HG02840 (cell line): ENCODE results near the gene GIMAP2.
"Not testable (repeated sequence)": the region's sequence is repeated elsewhere in the genome, so short reads cannot be mapped to it uniquely, and the experiment has no call there.

Source experiments
- ATAC-seq: cut with Tn5 transposase; IDR thresholded peaks from one replicate; pipeline ENCODE4 v1.9.1; 2021; ENCODE audit warnings: mild to moderate bottlenecking, moderate library complexity, moderate number of reproducible peaks; ENCODE audit not compliant: unreplicated experiment, low FRiP score

Gene GIMAP2

DNA sequence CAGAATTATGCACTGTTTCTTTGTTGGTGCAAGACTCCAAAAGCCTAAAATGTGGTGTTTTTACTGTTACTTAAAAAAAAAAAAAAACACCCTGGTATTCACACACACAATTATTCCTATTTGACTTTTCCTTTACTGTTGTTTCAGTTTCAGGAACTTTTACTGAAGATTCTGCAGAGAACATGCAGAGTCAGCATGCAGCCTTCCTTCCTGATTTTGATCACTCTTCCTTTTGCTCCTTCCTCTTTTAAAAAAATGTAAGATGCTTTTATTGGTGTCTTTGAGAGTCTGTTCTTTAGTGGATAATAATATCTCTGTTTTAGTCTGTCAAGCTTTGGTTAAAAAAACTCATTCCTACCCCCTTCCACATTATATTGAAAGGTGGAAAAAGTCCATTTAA, 9.2 kb upstream of the GIMAP2 start:
- ATAC-seq, result not testable (repeated sequence)

DNA sequence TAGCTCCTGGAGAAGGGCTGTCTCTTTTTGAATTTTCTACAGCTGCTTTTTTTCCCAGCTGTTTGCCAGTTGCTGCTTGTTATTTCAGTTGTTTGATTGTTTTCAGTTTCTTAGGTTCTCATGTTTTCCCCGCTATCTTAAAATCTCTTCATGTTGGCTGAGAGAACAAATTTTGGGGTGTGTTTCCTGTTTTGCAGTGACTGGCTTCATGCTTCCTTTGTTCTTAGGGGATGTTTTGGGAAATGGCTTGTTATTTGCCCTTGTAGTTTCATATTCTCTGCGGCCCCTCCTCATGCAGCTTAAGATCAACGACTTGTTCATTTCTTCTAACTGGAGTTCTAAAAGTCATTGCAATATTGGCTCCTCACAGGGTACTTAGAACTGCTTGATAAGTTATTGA, 8.7 kb upstream of the GIMAP2 start:
- ATAC-seq, result not testable (repeated sequence)

DNA sequence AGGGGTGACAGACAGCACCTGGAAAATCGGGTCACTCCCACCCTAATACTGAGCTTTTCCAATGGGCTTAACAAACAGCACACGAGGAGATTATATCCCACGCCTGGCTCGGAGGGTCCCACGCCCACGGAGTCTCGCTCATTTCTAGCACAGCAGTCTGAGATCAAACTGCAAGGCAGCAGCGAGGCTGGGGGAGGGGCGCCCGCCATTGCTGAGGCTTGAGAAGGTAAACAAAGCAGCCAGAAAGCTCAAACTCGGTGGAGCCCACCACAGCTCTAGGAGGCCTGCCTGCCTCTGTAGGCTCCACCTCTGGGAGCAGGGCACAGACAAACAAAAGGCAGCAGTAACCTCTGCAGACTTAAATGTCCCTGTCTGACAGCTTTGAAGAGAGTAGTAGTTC, 6.9 kb upstream of the GIMAP2 start:
- ATAC-seq, result not testable (repeated sequence)

DNA sequence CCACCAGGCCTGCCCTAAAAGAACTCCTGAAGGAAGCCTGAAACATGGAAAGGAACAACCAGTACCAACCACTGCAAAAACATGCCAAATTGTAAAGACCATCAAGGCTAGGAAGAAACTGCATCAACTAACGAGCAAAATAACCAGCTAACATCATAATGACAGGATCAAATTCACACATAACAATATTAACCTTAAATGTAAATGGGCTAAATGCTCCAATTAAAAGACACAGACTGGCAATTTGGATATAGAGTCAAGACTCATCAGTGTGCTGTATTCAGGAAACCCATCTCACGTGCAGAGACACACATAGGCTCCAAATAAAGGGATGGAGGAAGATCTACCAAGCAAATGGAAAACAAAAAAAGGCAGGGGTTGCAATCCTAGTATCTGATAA, 5.1 kb upstream of the GIMAP2 start:
- not testable (repeated sequence) for ATAC-seq

DNA sequence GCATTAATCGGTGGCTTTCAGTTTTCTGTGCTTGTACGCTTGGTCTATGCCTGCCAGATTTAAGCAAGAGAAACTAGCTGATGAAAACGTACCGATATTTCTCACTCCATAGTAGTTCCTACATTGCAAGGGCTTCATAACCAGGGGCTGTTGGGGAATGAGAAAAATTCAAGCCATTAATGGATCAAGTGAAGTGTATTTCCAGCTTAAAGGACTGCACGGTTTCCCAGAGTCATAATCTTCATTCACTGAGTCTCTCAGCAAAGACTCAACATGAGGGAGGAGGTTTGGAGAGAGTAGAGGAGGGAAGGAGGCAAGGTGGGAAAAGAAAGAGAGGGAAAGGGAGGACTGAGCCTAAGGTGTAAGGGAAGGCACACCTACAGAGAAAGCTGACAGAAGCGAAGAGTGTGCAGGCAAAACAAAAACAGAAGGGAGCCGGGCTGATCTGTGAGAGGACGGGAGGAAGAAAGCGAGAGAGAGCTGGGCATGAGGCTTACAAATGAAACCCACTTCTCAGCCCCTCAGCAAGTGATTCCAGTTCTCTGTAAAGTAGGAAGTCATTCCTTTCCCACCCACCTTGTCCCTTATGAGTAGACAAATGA, 625 bp downstream of the GIMAP2 start:
- peak; percentile 33 for ATAC-seq

DNA sequence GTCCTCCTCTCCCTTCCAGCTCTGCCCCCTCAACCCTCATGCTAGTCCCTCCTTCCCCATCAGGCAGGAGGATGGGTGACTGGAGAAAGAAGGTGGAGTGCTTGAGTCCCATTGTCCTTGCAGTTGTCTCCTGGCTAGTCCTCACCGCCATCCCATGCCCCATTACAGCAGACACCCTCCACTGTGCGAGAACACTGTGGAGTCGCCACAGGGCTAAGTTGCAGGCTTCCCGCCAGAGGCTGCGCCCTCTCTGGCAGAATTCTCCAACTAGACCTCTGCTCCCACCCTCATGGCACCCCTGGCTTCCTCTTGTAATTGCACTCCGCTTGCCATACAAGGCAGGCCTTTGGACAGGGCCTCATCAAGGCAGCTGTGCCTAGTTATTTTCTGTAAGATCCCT, 3.1 kb downstream of the GIMAP2 start:
- ATAC-seq, result no peak

DNA sequence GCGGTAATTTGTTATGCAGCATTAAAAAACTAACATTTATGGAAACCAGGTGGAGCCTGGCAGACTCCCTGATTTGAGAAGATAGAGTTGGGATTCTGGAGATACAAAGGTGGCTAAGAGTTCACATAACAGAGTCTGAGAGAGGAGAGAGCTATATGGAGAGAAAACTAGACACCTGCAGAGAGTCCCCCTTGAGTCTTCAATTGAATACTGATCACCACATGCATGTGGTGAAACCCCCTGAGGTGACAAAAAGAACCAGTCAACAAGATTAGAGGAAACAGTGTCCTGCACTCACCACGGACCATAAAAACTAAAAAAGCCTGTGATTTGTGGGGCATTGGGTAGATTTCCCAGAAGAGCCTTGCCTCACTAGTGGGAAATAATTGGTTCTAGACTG, 10.1 kb downstream of the GIMAP2 start:
- ATAC-seq, result no peak

DNA sequence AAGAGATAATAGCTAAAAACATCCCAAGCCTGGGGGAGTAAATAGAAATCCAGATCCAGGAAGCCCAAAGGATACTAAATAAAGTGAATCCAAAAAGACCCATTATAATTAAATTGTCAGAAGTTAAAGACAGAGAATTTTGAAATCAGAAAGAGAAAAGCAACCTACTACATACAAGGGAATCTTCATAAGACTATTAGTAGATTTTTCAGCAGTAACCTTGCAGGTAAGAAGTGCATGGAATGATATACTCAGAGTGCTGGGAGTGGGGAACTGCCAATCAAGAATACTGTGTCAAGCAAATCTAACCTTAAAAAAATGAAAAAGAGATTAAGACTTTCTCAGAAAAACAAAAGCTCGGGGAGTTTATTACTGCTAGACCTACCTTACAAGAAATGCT, 17.7 kb downstream of the GIMAP2 start:
- ATAC-seq, result no peak

DNA sequence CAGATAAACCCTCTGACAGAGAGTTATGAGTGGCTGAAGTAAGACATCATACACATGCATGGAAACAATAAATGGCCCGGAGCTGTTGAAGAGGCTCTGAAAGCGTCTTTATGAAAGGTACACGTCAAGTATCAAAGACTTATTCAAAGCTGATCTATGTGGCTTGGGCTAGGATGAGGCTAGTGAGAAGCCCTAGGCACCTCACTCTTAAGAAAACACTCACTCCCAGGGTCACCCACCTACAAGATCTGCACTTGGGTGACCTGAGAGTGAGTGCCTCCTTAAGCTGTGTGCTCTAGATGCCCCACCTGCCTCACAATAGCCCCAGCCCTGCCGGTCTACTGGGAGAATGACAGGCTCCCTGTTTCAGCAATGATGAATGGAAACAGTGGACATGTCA, 29.8 kb downstream of the GIMAP2 start:
- ATAC-seq, result no peak

DNA sequence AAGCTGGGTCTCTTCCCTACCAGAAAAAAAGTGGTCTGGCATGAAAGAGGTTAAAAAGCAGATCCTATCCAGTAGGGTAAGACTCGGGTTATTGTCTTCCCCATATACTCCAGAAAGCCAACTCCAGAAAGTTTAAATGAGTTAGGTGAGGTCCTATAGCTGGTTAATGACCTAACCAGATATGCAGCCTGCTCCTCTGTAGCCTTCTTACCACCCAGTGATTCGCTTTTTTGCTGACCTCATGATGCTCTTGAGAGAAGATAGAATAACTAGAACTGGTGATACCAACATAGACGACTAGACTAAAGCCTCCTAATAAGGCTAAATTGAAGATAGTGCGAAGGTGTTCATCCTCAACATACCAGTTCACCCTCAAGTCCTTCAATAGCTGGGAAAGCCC, 30.2 kb downstream of the GIMAP2 start:
- no peak for ATAC-seq

DNA sequence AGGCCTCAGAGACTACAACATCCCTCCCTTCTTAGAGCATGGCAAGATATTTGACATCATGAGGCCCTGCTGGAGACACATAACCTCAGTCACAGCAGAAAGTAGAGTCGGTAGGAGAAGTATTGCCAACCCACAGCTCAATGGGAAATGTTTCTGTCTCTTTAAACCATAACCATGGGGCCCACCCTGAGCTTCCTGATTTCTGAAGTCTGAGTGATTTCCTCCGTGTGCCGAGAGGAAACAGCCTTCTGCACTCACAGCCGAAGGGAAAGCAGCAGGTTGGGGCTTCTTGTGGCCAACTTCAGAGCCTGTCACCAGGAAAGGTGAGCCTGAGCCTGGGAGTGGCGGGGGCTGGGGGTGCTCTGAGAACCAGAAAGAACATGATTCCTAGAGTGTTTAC, 30.9 kb downstream of the GIMAP2 start, which contains the start of gene GIMAP1:
TSS of gene GIMAP1 (plus strand) at position 246 of the 400 bp plus-strand sequence. CDS start 2,435 bp downstream, outside the sequence.
- no peak for ATAC-seq

DNA sequence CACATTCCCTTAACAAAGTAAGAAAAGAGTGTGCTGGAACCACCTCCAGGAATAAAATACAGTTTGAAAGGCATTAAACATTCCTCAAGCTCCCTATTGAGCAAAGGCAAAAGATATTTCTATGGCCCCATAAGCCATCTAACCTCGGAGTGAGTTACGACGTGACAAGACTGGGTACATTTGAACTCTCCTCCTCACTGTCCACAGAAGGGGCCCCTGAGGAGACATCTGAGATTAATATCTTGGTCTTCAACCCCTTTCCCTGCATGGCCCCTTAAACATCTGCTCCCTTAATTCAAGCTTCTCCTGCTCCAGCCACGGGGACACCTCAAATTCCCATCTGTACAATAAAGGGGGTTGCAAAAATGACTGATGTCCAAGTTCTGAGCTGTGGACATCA, 31.4 kb downstream of the GIMAP2 start:
- no peak for ATAC-seq

DNA sequence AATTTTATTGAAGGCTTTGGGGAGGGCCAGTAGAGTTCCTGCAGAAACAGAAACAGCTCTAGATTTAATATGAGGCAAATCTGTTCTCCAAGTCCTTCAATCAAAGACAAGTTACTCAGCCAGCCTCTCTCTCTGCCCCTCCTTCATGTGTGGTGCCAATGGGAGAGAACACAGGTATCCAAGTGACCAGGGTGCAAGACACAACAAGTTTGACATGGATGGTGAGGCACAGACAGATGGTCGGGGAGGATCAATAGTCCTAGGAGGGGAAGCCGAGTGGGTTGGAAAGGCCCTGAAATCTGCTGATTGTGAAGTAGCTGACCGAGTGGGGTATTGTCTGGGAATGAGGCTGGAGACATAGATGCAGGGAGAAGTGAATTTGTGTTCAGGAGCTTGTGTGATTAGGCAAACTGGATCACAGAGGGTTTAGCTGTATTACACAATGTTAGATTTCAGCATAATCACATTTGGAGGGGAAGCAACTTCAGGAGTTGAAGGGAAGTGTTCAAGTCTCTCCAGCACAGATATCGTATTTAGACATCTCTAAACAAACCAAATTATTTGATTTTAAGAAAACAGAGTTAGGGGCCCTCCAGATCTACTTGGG, 32.4 kb downstream of the GIMAP2 start:
- ATAC-seq, result no peak

DNA sequence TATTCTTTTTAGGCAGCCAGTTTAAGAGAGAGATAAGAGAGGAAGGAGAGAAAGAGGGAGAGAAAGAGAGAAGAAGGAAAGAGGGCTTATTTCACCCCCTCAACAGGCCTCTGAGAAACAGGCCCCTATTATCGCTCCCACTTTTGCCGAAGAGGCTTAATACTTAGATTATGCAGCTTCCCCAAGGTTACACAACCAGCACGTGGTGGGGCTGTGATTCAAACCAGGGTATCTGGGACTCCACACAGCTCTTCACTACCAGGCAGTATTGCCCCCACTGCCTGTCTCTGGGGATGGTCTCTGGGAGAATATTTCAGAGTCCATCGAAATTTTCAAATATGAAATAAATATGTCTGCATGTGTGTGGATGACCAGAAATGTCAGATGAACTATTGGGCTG, 33.9 kb downstream of the GIMAP2 start:
- no peak for ATAC-seq

DNA sequence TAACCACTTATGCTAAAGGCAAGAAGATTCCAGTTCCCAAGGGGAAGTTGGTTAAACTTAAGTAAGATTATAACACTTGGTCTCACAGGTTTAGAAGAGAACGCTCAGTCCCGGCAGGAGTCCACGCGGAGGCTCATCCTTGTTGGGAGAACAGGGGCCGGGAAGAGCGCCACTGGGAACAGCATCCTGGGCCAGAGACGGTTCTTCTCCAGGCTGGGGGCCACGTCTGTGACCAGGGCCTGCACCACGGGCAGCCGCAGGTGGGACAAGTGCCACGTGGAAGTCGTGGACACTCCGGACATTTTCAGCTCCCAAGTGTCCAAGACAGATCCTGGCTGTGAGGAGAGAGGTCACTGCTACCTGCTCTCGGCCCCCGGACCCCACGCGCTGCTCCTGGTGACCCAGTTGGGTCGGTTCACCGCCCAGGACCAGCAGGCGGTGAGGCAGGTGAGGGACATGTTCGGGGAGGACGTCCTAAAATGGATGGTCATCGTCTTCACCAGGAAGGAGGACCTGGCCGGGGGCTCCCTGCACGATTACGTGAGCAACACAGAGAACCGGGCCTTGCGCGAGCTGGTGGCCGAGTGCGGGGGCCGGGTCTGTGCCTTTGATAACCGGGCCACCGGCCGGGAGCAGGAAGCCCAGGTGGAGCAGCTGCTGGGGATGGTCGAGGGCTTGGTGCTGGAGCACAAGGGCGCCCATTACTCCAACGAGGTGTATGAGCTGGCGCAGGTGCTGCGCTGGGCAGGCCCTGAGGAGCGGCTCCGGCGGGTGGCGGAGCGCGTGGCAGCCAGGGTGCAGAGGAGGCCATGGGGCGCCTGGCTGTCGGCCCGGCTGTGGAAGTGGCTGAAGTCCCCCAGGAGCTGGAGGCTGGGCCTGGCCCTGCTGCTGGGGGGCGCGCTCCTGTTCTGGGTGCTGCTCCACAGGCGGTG, 34.7 kb downstream of the GIMAP2 start:
- no peak for ATAC-seq

DNA sequence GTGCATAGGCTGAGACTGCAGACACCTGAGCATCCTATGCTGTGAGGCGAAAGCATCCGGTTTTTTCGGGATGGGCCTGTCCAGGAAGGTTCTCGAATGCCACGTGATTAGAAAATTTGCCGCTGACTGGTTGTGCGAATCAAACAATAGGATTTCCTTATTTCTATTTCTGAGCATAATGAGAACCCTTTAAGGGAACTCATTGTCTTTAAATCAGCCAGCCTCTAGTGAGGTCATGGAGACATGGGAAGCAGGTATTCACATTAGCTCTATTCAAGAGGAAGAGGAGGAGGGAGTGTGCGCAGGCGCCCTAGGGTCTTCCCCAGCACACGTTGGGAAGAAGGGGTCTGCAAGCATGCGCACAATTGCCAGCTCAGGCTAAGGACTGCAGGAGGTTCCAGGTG, 36.5 kb downstream of the GIMAP2 start:
- no peak for ATAC-seq

DNA sequence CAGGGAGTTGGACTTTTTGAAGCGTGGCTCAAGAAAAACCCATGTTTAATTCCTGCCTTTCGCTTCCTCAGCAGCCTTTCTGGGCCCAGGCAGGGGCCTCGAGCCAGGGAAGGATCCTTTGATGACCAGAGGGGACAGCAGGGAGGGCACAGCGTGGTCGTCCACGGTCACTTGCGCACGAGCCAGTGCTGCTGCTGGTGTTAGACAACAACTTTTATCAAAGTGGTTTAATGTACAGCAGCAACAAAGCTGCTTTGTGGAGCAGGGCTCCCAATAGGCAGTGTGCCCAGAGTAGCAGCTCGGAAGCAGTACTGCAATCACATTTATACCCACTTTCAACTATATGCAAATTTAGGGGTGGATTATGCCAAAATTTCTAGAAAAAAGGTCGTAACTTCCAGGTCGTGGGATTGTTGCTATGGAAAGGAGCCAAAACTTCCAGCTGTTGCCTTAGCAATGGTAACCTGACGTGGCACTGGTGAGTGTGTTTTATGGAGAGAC, 37.0 kb downstream of the GIMAP2 start:
- ATAC-seq, result no peak

DNA sequence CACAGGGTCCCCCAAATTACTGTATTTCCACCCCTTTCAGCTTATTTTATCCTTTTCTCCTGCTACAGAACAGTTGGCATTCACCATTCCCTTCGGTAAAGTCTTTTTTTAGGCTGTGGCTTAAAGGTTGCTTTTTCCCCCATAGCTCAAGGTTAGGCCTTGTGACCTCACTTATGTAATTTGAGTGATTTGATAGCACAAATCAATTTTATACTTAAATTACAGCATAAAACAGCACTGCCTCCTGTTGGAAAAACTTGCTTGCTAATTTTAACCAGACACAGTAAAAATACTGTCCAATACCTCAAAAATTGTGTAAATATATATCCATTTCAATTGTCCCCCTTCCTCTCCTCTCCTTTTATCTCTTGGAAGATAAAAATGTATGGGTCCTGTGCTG, 38.0 kb downstream of the GIMAP2 start:
- ATAC-seq, result no peak

DNA sequence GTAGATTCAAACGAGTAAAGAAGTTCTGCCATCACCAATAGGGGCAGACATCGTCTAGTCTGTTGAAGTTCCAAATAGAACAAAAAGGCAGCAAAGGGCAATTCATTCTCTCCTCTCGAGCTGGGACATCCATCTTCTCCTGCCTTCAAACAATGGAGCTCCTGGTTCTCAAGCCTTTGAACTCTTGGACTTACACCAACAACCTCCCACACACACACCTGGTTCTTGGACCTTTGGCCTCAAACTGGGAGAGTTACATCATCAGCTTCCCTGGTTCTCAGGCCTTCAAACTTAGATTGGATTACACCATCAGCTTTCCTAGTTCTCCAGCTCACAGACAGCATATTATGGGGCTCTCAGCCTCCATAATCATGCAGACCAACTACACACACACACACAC, 41.9 kb downstream of the GIMAP2 start:
- no peak for ATAC-seq

DNA sequence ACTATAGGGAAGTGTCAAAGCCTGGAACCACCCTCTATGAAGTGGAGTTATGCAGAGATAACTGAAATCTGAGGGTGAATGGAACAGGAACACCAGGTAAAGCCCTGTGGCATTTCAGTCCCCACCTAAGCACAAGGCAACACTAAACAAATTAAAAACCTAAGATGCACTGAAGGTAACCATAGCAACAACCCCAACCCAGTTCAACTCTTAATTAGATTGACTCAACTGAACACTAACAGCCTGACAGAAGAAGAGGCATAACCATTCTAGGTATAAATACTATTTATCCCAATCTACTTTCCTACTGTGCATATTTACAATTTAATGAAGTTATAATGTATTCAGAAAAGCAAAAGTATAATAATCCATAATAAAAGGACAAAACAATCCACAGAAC, 42.5 kb downstream of the GIMAP2 start:
- ATAC-seq, result no peak

DNA sequence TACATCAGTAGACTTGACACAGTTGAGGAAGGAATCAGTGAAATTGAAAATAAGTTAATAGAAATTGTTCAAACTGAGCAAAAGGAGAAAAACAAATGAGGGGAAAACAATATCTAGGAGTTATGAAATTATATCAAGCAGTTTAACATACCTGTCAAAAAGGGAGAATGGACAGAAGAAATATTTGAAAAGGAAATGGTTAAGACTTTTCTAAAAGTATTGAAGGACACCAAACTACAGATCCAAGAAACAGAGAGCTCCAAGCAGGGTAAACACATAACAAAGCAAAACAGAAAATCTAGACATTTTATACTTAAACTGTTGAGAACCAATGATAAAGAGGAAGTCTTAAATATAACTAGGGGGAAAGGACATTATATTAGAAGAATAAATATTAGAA, 43.1 kb downstream of the GIMAP2 start:
- no peak for ATAC-seq
